SW 1271 (cell line): ENCODE results near the gene CLK1.

Experiments
- DNase-seq, 2 experiments: peaks; one replicate each; lab custom pipeline; 2025; lab: John Stamatoyannopoulos, UW

CLK1 gene

DNA sequence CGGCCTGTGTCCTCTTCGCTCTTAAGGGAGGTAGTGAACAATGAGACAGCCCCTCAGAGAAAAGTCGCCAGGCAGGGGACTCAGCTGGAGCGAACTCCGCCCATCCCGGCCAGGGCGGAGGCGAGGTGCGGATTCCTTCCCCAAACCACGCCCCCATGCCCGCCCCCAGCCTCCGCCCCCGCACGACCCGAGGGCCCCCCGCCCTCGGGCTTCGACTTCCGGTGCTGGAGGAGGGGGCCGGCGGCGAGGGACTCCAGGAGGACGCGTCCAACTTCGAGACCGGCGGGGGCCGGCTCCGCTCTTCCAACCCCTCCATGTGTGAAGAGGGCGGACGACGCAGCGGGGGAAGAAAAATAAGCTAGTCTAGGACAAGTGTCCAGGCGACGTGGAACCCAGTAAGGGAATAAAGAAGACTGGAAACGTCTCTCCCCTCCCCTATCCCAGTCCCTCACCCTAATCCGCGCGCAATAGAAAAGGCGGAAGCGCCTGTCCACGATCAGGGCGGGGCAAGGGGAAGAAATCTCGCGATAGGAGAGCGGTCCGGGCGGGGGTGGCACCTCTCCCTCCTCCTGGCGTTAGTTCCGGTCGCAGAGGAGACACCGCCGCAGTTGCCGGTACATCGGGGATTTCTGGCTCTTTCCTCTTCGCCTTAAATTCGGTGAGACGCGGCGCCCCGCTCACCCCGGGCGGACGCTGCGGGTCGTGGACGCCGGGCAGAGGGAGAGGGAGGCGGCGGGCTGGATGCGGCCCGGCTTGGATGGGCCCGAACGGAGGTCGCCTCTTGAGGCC lies 52.9 kb downstream of the CLK1 start, which contains the start of gene BZW1:
Gene BZW1 (plus strand): TSS at position 578 of the 789 bp plus-strand sequence. CDS start 1,308 bp downstream, outside the sequence.
- peak; percentile 87 to 96 for DNase-seq

- no peak for DNase-seq
These were observed 53.5 kb downstream of the CLK1 start for GRCh38 chr2:200810998-200811332.

GRCh38 chr2:200810252-200810997 lies 54.0 kb downstream of the CLK1 start:
- DNase-seq, result no peak

DNA sequence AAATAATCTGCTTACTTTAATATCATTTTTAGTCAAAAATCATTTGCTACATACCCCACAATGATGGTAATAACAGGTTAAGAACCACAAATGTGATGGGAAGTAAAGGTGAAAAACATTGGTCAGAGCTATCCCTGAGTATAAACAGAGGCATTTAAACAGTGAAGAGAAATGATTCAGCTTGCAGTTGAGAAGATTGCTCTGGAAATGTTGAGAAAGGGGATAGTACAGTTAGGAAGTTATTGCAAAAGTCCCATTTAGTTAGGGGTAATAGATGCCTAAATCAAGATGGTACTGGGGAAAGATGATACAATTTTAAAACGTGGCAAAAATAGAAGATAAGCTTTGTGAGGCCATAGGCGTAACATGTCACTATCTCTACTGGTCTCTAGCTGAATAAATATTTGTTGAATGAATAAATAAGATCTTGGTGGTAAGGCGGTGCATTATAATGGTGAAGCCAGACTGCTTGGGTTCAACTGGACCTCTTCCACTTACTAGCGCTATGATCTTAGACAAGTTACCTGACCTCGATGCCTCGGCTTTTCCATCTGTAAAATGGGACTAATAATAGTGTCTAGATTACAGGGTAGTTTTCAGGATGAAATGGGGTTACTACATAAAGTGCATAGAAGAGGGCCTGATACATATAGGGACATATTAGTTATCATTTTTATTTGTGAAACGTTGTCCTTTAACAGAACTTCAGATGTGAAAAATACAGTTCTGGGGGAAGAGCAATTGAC lies 54.8 kb downstream of the CLK1 start:
- DNase-seq, result no peak
